Activated CD4-positive, alpha-beta T cell treated with anti-CD3 and anti-CD28 coated beads for 4 hours (primary cell): ENCODE measurements around the gene BEST2.

Experiments
- DNase-seq, 2 donors: peaks; one replicate each; pipeline ENCODE4 v3.0.0-alpha.2; 2020

Gene BEST2

GRCh38 chr19:12770922-12771321 lies 19.3 kb downstream of the BEST2 start:
- DNase-seq: no peak

DNA sequence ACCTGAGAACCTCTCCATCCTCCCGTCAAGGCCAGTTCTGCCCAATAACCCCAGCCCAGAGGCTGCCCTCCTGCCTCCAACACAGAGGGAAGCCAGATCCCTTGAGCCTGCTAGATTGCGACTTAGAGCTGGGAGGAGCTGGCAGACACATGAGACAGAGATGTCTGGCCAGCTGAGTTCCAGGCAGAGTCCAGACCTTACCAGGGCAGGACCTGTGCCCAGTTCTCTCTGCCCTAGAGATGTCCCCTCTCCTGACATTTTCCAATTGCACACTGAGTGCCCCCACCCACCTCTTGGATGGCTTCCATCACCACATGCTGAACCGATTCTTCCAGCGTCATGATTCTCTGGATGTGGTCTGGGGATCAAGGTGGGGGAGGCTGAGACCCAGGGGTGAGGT lies 20.7 kb downstream of the BEST2 start:
- DNase-seq: no peak

GRCh38 chr19:12773571-12773970 lies 22.0 kb downstream of the BEST2 start:
- no peak for DNase-seq

GRCh38 chr19:12774588-12775555 lies 23.3 kb downstream of the BEST2 start, which contains the start of gene HOOK2:
HOOK2 (minus strand) TSS chr19:12775552; CDS start chr19:12775449, 103 bp downstream.
- no peak for DNase-seq

DNA sequence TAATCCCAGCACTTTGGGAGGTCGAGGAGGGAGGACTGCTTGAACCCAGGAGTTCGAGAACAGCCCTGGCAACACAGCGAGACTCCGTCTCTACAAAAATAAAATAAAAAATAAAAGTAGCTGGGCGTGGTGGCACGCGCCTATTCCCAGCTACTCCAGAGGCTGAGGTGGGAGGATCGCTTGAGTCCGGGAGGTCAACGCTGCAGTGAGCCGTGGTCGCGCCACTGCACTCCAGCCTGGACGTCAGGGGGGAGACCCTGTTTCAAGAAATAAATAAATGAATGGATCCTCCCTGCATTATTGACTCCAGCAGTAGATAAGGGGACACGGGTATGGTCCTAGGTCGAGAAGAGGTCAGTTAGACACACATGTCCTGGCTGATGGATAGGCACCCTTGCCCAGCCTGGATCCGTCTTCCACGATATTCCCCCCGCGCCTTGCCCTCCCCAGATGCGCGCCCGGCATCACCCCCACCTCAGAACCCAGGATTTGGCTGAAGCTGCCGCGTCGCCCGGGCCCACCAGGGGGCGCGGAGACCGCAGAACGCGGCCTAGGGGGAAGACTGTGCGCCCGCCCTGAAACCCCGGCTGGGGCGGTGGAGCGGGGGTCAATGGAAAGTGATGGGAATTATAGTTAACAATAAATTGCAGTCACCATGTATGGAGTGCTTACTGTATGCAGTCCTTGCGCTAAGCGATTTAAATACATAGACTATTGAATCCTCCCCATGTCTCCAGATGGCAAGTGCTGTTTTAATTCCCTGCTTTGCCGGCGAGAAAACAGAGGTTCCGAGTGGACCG lies 25.8 kb downstream of the BEST2 start:
- DNase-seq: peak; percentile 79 to 86

DNA sequence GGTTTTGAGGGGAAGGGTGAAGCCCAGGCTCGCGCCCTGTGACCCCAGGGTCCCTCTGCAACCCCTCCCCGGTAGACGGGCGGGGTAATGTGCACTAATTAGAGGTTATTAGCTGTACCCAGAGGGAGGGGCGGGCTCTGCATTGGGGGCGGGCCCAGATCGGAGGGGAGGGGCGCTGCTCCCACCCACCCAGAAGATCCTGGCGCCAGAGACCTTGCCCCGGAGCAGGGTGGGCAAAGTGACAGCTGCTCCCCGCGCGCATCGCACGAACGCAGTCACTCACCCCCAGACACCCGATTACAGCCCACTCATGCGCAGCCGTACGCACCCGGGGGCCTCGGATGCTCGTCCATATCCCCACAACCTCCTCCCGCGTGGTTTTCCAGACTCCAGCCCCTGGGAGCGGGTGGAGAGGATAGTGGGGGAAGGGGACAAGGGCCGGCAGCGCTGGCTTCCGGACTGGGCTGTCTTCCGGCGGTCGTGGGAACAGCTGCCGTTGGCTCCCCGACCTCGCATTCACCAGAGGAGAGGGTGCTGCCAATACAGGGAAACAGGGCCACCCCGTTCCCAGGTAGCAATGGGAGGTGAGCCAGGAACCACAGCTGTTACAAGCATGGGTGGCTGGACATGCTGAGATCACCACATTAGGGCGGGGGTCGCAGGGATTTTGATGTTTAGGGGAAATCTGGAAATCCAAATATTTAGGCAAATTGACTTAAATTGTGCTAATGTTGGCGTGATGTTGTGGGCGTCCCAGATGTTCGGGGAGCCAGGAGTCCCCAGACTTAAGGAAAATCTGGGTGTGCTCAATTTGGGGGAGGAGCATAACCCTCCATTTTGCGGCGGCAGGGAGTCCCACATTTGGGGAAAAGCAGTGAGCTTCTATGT lies 26.7 kb downstream of the BEST2 start:
- DNase-seq: peak in 1 of 2 donors; percentile 42

DNA sequence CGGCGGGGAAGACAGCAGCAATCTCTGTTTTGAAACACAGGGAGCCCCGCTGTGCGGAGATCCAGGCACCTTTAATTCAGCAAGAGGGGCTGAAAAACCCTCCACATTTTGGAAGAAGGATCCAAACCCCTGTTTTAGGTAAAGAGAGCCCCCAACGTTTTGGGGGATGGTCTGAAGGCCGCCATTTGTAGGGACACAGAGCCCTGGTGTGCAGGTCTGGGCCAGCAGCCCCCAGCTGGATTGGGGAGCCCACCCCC lies 27.2 kb downstream of the BEST2 start:
- no peak for DNase-seq

DNA sequence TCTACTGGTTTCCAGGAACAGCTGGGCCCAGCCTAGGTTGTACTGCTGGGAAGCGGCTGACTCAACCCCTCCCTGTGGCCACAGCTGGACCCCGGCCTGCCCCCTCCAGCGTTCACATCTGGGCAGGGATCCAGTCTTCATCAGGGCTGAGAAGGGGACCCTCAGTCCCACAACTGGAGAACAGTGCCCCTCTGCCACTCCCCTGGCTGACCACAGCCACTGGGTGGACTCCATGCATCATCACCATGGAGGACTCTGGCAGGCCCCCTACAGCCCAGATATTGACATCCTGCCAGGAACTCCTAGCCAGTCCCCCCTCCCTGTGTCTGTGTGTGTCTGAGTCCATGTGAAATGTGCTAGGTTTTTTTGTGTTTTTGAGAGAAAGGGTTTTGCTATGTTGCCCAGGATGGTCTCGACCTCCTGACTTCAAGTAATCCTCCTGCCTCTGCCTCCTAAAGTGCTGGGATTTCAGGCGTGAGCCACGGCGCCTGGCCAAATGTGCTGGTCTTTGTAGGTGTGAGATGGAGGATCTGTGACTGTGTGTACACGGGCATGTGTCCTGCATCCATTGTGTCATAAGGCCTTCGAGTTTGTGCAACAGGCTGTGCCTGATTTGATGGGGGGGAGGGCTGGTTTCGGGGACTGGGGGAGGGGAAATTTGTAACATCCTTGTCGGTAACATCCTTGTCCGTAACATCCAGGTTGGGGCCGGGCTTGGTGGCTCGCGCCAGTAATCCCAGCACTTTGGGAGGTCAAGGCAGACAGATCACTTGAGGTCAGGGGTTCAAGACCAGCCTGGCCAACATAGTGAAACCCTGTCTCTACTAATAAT lies 27.8 kb downstream of the BEST2 start:
- DNase-seq: no peak

DNA sequence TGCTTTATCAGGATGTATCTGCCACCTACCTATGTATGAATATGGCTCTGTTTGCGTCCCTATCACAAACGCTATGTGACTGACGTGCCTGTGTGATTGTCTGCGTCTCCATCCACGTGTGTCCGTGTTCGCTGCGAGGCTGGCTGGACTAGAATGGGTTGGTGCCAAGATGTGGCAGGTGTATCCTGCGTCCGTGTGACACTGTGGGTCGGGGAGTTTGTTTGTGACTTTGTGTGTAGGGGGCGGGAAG lies 30.5 kb downstream of the BEST2 start:
- no peak for DNase-seq

- peak; percentile 94 to 95 for DNase-seq
Measured at GRCh38 chr19:12782424-12783290, 31.1 kb downstream of the BEST2 start.

DNA sequence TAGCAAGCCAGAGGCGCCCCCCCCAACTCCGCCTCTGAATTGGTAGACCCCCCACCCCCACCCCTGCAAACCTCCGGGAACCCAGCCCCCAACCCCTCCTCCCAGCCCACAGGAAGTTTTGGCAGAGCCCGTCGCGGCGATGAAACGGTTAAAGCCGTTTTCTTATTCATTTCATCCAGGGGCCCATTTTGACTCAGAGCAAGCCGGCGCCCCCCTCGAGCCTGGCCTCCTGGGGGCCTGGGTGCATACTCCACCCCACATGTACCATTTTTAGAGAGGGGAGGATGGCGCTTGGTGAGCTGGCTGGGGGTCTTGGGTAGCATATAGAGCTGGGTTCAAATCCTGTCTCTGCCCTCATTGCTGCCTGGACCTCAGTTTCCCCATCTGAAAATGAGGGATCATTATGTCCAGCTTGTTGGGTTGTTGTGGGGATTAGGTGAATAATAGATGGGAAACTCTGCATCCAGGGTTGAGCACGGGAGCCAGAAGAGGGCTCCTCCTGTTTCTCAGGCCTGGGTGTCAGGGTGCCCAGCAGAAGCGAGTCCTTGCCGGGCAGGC lies 31.8 kb downstream of the BEST2 start:
- DNase-seq: no peak

DNA sequence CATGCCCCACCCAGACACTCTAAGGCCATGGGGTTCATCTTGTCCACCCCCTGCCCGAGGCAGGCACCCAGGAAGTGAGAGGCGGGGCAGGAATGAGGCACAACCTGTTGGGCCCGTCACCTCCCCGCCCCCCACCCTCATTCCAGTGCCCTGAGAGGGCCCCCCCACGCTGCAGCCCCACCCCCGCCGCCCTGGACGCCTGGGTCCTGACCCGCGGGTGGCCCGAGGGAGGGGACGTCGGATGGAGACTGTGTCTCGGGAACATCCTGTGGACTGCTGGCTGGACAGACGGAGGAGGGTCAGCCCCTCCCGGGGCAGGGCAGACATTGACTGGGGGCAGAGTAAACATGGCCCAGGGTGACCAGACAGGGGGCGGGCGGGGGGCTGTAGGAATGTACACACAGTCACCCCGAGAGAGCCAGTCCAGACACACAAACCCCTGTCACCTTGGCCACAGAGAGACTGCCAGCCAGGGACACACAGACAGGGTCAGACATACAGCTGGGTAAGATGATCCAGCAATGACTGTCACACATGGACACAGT lies 32.3 kb downstream of the BEST2 start:
- DNase-seq: no peak

GRCh38 chr19:12784394-12784870 lies 32.8 kb downstream of the BEST2 start:
- no peak for DNase-seq

DNA sequence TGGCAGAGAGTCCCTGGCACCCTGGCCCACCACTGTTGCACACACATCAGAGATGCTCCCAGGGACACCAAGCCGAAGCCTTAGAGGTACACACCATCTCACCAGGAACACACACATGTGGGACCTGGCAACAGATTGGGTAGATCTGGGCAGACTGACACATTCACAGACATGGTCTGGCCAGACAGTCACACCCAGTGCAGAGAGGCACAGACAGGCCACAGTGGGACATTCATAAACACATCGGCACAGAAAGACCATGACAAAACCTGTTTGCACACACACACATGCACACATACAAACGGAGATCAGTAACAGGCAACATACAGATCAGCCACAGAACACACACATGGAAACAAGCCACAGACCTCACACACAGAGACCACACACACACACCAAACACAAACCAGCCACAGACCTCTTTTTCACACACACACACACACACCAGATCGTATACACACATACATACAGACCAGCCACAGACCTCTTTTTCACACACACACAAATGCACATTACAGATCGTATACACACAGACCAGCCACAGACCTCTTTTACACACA lies 33.4 kb downstream of the BEST2 start:
- DNase-seq: no peak

DNA sequence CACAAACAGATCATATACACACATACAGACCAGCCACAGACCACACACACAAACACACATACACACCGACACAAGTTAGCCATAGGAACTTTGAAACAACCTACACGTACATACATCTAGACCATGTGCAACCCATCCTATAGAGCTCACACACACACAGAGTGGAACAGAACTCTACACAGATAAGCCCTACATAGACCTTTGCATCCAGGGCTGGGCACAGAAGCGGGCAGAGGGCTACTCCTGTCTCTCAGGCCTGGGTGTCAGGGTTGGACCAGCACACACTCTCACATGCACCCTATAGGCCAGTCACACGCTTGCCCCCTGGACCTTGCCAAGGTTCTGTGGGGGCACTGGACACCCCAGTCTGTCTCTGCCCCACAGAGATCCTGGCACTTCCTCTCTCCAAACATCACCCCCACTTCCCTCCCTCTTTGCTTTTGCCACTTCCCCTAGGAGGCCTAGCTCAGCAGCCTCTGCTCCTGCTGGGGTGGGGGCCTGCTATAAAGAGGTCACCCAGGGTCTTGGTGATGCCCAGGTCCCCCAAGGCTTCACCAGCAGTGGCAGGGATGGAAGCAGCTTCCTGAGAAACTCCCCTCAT lies 33.9 kb downstream of the BEST2 start:
- DNase-seq: no peak

GRCh38 chr19:12786141-12786870 lies 34.7 kb downstream of the BEST2 start:
- no peak for DNase-seq

DNA sequence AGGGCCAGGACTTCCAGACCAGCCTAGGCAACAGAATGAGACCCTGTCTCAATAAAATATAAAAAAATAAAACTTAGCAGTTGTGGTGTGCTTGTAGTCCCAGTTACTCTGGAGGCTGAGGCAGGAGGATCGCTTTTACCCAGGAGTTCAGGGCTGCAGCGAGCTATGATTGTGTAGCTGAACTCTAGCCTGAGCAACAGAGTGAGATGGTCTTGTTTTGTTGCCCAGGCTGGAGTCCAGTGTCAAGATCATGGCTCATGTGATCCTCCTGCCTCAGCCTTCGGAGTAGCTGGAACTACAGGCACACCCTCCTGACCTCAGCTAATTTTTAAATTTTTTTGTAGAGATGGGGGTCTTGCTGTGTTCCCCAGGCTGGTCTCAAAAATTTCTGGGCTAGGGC lies 35.4 kb downstream of the BEST2 start:
- no peak for DNase-seq

DNA sequence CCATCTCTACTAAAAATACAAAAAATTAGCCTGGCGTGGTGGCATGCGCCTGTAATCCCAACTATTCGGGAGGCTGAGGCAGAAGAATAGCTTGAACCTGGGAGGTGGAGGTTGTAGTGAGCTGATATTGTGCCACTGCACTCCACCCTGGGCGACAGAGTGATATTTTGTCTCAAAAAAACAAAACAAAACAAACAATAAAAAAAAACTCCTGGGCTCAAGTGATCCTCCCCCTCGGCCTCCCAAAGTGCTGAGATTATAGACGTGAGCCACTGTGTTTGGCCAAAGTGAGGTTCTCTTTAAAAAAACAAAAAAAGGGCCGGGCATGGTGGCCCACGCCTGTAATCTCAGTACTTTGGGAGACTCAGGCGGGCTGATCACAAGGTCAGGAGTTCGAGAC lies 35.9 kb downstream of the BEST2 start:
- DNase-seq: no peak

DNA sequence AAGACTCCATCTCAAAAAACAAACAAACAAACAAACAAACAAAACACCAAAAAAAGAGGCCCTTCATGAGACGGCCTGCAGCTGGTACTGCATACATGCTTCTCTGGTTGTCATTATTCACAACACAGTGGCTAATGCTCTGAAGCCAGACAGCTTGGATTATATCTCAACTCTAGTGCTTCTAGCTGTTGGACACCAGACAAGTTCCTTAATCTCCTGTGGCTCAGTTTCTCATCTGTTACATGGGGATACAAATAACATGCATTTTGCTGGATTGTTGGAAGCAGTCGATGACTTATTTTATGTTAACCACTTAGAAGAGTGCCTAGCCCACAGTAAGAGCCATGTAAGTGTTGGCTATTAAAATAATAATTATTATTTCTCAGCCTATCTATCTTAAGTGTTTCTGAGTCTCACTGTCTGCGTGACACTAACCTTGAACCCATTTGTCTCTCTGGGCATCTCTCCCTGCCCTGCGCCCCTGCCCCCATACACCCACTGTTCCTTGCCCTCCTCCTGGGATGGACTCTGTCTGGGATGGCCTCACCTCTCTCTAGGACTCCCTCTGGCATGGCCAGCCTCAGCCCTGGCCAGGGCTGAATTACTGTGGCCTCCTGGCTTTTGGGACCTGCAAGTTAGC lies 36.6 kb downstream of the BEST2 start:
- no peak for DNase-seq
